AG04449 (cell line): ENCODE results near the gene GLTP.

ENCODE experiments used
- CTCF ChIA-PET: fragments of 350-600 bp; formaldehyde crosslinking; extraction: SDS; loops from one replicate; lab custom pipeline; 2021; ENCODE audit warnings: antibody characterized with exemption; lab: Yijun Ruan, JAX
- POLR2A ChIA-PET: fragments of 400-600, 350-600 bp; formaldehyde crosslinking; extraction: SDS; loops from one replicate; lab custom pipeline; 2020; ENCODE audit warnings: antibody characterized with exemption, inconsistent platforms; lab: Yijun Ruan, JAX
- DNase-seq: peaks from one replicate; pipeline ENCODE4 v3.0.0-alpha.2; 2010; ENCODE audit warnings: low read depth, low spot score
- H3K4me3 ChIP-seq: 2 replicates; pipeline ENCODE4 v1.5.1; 2011; ENCODE audit warnings: low read depth, mild to moderate bottlenecking, control low read depth, low read length
- CTCF ChIP-seq: IDR thresholded peaks from one replicate; pipeline ENCODE4 v1.5.1; 2011; ENCODE audit warnings: mild to moderate bottlenecking, moderate library complexity, low read length, control low read depth, inconsistent platforms; ENCODE audit not compliant: insufficient read depth; ENCODE audit errors: missing control alignments

Gene GLTP

GRCh38 chr12:109831929-109832328, 48.4 kb downstream of the GLTP start:
- no peak overlapping the region for H3K4me3 ChIP-seq
- no peak for TF ChIP-seq CTCF
- no peak for DNase-seq
- ChIA-PET POLR2A (no interaction called here), CTCF (interaction anchor here (1.3 to 12.7 kb wide), 3 partner anchors 9 to 27 kb away, joined by 4 to 190 read pairs (median 52); no protein-coding TSS in a partner anchor)

DNA sequence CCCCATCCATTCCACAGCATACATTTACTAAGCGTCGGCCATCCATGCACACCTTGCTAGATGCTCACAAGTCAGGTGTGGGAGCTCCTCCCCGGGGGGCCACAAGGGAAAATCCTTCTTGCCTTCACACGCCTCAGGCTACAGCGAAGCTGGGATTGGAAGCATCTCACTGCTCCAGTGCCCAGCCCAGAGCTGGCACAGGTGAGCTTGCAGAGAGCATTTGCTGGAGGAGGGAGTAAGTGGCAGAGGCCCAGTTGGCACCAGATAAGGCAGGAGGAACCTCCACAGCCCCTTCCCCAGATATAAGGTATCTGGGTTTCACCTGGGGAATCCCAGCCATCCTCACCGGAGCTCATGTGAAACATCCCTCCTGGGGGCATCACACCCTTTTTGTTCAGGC, 49.0 kb downstream of the GLTP start:
- H3K4me3 ChIP-seq: no peak overlapping the region
- POLR2A ChIA-PET: no interaction called here
- CTCF ChIA-PET: interaction anchor here (1.3 to 12.7 kb wide), 3 partner anchors 9 to 27 kb away, joined by 4 to 190 read pairs (median 52); no protein-coding TSS in a partner anchor
- TF ChIP-seq CTCF: no peak
- no peak for DNase-seq

DNA sequence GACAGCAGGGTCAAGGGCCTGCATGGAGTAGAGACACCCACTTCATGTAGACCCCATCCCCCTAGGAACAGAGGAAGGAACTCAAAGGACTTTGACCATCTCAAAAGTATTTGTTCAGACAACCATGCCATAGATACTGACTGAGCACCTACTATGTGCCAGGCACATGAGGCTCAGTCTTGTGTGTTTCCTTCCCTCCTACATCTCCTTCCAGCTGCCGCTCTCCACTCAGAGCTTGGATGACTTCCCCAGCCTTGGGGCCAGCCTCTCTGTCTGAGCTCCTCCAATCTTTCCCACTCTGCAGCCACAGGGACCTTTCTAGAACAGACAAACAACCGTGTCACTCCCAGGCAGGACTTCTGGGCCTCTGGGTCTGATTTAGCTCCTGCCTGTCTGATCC, 49.6 kb downstream of the GLTP start:
- CTCF ChIA-PET: interaction anchor here (1.0 to 12.7 kb wide), 4 partner anchors 8 to 402 kb away, joined by 3 to 190 read pairs (median 28); no protein-coding TSS in a partner anchor
- DNase-seq: no peak
- no peak for TF ChIP-seq CTCF
- POLR2A ChIA-PET: no interaction called here
- no peak overlapping the region for H3K4me3 ChIP-seq

- POLR2A ChIA-PET: no interaction called here
Measured at GRCh38 chr12:109830267-109830666, 50.1 kb downstream of the GLTP start.

DNA sequence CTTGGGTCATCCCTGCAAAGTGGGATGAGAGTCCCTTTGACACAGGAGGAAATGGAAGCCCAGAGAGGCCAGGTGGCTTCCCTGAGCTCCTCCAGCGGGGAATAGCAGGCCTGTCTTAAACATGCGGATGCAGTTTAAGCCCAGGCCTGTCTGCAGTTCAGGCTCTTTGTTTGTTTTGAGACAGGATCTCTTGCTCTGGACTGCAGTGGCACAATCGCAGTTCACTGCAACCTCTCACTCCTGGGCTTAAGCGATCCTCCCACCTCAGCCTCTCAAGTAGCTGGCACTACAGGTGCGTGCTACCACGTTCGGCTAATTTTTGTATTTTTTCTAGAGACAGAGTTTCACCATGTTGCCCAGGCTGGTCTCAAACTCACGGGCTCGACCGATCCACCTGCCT, 50.7 kb downstream of the GLTP start:
- no peak for TF ChIP-seq CTCF

More at GRCh38 chr12:109830267-109830666, 50.1 kb downstream of the GLTP start:
- no peak overlapping the region for H3K4me3 ChIP-seq
- TF ChIP-seq CTCF: no peak
- no peak for DNase-seq
- CTCF ChIA-PET: interaction anchor here (1.0 to 12.7 kb wide), 4 partner anchors 7 to 402 kb away, joined by 3 to 190 read pairs (median 28); no protein-coding TSS in a partner anchor

DNA sequence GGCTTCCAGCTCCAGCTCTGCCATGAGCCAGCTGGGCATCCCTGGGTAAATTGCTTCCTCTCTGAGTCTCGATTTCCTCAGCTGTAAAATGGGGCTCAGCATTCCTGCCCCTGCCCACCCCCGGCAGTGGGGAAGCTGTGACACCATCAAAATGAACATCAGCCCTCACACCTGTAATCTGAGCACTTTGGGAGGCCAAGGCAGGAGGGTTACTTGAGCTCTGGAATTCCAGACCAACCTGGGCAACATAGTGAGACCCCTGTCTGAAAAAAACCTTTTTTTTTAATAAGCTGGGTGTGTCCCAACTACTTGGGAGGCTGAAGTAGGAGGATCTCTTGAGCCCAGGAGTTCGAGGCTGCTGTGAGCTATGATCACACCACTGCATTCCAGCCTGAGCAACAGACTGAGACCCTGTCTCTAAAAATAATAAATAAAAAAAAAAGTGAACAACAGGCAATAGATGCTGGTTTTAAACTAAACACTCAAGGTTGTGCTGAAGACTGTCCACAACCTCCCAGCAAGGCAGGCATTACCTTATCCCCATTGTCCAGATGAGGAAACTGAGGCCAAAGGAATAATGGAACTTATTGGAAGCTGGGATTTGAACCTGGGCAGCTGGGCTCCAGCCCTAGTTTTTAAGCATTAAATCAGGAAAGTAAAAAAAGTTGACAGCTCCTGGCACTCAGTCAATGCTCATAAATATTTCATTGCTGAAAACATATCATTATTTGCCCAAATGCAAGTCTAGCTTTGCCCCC, 51.4 kb downstream of the GLTP start:
- DNase-seq: no peak
- POLR2A ChIA-PET: no interaction called here
- no peak overlapping the region for H3K4me3 ChIP-seq
- CTCF ChIA-PET: interaction anchor here (0.8 to 12.7 kb wide), 6 partner anchors 8 to 54 kb away, joined by 3 to 190 read pairs (median 4); no protein-coding TSS in a partner anchor
- no peak for TF ChIP-seq CTCF

More for the DNA sequence above, 50.7 kb downstream of the GLTP start:
- CTCF ChIA-PET: interaction anchor here (0.8 to 12.7 kb wide), 4 partner anchors 18 to 401 kb away, joined by 3 to 190 read pairs (median 28); no protein-coding TSS in a partner anchor
- DNase-seq: no peak
- POLR2A ChIA-PET: no interaction called here
- H3K4me3 ChIP-seq: no peak overlapping the region
